SIG-M5 (cell line): Measurements from ENCODE around the gene ABTB1.
"Not testable (repeated sequence)": the region's sequence is repeated elsewhere in the genome, so short reads cannot be mapped to it uniquely, and the experiment has no call there.

ENCODE experiments used
- DNase-seq: peaks from one replicate; lab custom pipeline; 2025; lab: John Stamatoyannopoulos, UW

ABTB1 gene

GRCh38 chr3:127673191-127674100 is 694 bp downstream of the ABTB1 start:
- no peak for DNase-seq

DNA sequence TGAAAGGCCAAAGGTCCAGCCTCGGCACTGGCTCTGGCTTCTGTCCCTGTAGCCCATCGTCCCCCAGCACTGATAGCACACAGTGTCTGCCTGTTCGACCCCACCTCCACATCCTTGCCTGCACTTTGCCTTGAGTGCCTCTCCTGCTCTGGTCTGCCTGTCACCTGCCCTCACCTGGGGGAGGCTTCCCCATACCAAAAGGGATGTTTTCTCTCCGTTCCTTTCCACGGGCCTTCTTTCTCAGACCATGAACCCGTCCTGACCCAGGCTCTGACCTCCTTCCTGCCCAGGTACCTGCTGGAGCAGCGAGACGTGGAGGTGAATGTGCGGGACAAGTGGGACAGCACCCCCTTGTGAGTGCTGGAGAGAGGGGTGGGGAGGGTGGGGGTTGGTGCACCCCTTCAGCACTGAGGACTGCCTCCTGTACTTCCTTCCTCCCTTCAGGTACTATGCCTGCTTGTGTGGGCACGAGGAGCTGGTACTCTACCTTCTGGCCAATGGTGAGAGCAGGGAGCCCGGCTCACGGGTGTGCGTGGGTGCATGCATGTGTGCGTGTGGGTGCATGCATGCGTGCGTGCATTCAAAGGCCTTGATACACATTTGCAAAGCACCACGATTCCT is 1.5 kb downstream of the ABTB1 start:
- DNase-seq: no peak

DNA sequence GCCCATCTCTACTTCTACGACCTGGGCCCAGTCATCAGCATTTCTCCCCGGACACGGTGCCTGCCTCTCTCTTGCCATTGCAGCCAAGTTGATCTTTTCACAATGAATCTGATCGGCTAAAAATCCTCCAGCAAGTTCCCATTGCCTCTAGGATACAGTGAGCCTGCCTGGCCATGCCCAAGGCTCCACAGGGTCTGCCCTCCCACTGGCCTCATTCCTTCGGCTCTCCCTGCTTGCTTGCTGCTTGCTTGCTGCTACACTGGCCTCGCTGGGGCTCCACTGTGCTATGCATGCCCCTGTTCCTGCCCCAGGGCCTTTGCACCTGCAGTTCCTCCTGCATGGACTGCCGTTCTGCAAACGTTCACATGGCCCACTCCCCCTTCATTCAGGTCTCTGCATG is 2.0 kb downstream of the ABTB1 start:
- DNase-seq: no peak

GRCh38 chr3:127675651-127676391 is 3.1 kb downstream of the ABTB1 start:
- no peak for DNase-seq

- DNase-seq: no peak
These were observed 3.7 kb downstream of the ABTB1 start for GRCh38 chr3:127676456-127676855.

DNA sequence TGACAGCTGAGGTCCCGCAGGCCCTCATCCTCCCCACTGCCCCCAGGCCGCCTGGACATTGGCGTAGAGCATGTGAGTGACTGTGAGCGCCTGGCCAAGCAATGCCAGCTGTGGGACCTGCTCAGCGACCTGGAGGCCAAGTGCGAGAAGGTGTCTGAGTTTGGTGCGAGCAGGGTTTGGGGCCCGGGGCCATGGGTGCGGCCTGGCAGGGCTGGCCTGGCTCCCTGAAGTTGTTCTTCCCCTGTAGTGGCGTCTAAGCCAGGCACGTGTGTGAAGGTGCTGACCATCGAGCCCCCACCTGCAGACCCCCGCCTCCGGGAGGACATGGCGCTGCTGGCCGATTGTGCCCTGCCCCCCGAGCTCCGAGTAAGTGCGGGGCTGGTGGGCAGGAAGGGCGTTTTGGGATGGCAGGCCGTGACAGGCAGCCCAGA is 4.2 kb downstream of the ABTB1 start:
- DNase-seq: no peak

- DNase-seq: no peak
These were observed 5.0 kb downstream of the ABTB1 start for GRCh38 chr3:127677541-127678314.

DNA sequence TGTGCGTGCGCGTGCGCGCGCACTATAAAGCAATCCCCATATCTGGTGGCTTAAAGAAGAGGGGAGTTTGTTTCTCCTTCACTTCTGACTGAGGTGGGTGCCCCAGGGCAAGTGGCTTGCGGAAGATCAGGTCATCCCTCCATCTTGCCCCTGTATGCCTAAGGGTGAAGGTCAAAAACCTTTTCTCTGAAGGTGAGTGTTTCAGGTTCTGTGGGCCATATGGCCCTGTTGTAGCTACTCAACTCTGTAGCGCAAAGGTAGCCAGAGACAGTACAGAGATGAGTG is 5.5 kb downstream of the ABTB1 start:
- DNase-seq: no peak

DNA sequence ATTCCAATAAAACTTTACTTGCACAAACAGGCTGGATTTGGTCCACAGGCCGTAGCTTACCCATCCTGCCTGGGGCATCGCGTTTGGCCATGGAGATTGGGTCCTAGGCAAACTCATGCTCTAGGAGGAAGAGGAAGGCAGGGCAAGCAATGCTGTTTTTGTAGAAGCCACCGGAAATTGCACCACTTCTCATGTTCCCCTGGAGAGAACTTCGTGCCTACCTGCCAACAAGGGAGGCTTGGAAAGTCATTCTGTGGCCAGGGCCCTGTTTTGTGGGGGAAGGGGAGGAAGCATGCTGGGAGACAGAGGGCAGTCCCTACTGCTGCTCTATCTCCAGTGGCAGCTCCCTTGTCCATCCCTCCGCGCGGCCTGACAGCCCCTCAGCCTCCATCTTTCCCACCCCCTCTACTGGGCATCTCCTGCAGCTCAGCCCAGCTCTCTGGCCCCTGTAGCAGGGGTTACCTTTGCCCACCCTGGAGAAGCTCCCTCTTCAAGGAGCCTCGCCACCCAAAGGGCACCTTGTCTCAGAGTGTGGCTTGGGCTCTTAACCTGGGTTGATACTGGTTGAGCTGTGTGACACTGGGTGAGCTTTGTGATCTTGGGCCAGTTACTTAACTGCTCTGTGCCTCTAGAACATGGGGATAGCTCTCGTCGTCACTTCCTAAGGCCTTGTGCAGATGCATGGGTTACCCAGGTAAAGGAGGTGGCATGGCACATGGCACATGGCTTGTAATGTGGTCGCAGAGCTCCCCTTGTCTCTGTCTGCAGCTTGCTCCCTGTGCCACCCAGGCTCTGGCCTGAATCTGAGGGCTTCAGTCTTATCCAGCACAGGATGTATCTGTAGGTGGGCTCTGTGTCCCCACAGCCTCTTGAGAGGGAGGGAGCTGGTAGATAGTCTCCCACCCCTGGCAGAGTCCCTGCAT is 6.1 kb downstream of the ABTB1 start:
- DNase-seq: no peak

- DNase-seq: no peak
These were observed 6.9 kb downstream of the ABTB1 start for GRCh38 chr3:127679534-127680145.

- DNase-seq: no peak
These were observed 7.5 kb downstream of the ABTB1 start for GRCh38 chr3:127680146-127680661.

DNA sequence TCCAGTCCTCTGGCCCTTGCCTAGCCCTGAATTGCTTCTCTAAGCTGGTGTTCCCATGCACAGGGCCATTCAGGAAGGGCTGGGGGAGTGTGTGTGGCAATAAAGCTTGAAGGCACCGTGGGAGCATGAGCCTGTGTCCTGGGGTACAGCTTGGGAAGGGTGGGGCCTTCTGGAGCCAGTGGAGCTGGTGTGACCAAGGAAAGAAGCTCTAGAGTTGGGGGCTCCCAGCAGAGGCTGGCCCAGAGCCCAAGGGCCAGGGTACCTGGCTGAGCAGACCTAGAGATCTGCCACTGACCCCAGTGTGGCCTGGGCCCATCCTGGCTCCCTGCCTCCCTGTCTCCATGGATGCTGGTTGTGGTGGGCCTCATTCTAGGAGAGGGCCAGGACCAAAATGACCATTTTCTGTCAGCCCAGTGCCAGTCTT is 8.1 kb downstream of the ABTB1 start:
- DNase-seq: no peak

- DNase-seq: not testable (repeated sequence)
These were observed 9.4 kb downstream of the ABTB1 start for GRCh38 chr3:127682175-127682554.

GRCh38 chr3:127682561-127682960 is 9.8 kb downstream of the ABTB1 start:
- no peak for DNase-seq

DNA sequence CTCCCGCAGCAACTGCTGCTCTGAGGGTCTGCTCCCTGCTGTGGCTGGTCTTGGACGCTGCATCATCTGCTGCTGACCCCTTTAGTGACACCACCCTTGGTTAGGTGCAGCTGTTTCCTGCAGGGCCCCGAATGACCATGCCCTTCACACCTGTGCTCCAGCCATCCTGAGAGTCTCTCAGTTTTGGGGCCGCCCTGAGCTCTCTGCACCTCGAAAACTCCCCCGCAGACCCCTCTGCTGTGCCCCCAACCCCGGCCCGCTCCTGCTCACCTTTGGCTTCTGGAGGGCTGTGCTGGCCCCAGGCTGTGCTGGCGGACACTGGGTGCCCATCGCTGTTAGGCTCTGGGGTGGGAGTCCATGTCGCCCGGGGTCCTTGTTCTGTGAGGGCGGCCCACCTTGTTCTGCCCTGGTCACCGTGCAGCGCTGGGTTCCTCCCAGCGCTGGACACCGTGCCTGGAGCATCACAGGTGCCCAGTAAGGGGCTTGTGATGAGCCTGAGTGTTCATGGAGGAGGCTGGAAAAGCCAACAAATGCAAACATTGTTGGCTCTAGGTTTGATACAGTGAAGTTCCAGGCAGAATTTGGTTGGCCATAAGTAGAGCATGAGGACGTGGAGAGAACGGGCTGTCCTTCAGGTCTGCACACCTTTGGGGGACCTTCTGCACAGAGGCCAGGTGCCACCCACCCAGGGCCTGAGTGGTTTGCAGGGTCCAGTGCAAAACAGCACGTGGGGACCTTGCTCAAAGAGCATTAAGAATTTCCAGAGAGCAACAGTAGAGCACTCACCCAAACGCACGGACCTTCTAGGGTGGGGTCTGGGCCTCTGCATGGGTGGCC is 12.3 kb downstream of the ABTB1 start:
- no peak for DNase-seq

DNA sequence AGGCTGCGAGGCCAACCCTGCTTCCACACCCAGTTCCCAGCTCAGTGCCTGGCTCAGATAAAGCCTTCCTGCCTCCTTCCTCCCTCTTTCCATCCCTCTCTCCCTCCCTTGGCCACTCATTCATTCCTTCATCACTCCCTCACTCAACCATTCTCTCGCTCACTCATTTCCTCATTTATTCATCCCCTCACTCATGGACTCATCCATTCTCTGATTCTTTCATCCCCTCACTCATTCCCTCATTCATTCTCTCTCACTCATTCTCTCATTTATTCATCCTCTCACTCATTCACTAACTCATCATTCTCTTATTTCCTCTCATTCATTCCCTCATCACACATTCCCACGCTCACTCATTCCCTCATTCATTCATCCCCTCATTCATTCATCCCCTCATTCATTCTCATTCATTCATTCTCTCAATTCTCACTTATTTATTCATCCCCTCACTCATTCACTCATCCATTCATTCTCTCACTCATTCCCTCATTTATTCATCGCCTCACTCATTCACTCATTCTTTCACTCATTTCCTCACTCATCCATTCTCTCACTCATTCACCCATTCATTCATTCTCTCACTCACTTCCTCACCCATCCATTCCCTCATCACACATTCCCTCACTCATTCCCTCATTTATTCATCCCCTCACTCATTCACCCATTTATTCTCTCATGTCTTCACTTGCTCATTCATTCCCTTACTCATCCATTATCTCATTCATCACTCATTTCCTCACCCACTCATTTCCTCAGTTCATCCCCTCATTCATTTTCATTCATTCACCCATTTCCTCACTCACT is 13.2 kb downstream of the ABTB1 start:
- DNase-seq: no peak

GRCh38 chr3:127686512-127686894 is 13.8 kb downstream of the ABTB1 start:
- no peak for DNase-seq

DNA sequence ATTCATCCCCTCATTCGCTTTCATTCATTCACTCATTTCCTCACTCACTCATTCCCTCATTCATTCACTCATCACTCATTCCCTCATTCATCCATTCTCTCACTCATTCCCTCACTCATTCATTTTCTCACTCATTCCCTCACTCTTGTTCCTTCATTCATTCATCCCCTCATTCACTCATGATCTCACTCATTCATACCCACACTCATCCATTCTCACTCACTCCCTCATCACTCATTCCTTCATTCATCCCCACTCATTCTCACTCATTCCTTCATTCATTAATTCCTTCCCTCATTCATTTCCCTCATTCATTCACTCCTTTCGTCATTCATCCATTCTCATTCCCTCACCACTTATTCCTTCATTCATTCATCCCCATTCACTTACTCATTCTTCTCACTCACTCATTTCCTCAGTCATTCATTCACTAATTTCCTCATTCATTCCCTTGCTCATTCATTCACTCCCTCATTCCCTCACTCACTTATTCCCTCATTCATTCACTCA is 14.5 kb downstream of the ABTB1 start:
- DNase-seq: no peak

DNA sequence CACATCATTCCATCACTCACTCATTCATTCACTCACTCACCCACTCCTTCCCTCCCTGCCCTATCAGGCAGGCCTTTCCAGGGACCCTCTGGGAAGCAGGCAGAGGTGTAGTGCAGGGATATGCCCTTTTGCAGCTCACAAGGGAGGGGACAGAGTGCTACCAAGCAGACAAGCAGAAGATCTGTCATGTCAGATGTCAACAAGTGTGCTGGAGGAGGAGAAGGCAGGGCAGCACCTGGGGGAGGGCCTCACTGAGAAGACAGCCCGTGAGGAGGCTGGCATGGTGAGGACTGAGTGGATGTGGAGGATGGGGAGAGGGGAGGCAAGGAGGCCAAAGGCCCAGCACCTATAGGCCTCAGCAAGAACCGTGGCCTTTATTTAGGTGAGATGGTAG is 15.3 kb downstream of the ABTB1 start:
- DNase-seq: no peak
